ENCODE data around the gene OPCML. TPM values are rescaled to one million over a fixed set of nuclear protein-coding genes. Genes with fewer than 3 reads are reported as not detected.

Gene OPCML
- total and polyA plus RNA-seq, 2 experiments from 2014 or later = 1.2 to 4.4 TPM

DNA sequence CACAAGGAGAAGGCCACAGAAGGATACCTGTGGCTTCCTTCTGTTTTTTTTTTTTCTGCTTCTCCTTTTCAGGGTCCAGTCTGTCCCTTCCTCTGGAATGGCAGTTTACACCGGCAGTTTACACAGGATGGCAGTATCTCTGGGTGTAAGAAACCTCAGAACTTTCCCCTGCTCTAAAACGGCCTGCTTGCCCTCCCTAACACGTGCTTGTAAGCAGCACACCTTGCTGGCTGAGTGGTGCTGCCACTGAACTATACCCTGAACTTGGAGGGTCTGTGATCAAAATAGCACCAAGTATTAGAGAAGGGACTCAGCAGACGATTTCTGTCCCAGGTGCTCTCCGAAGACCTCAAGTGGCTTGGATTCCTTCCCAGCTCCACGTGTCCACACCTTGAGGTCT lies 904 bp upstream of the OPCML start:
- ATAC-seq = no peak
- H3K27me3 ChIP-seq (ENCODE audit: insufficient read depth) = peaks cover 17% of the 10 kb centered on the region; the same call in 1 of the 2 replicates
- H4K20me1 ChIP-seq (replicated peaks; ENCODE audit: insufficient read depth) = no peaks in the 10 kb centered on the region
- Mint-ChIP-seq H3K4me3 (no peak overlapping the region; the same call in 2 of the 3 replicates), H3K27ac (no peak overlapping the region), H3K27me3 (ENCODE audit: insufficient read depth, low read depth, poor library complexity) (peaks cover 19% of the 10 kb centered on the region), H3K9me3 (no peaks in the 10 kb centered on the region), H3K36me3 (ENCODE audit: low read depth) (peaks cover 9% of the 10 kb centered on the region), H3K4me1 (peaks cover 76% of the 10 kb centered on the region)
- H3K9me2 ChIP-seq (ENCODE audit: insufficient read depth) = peaks cover 10% of the 10 kb centered on the region
- H3K27ac ChIP-seq (ENCODE audit: low read depth) = no peak overlapping the region
- peak overlapping the region; percentile 71 for H3K4me2 ChIP-seq
- TF ChIP-seq EZH2phosphoT487 (IDR thresholded peaks at IDR 0.05; ENCODE audit: unreplicated experiment) = no peak
- no peak for TF ChIP-seq CREB1 (CRISPR knock-in tag; IDR thresholded peaks at IDR 0.05; ENCODE audit: low read depth)
- TF ChIP-seq, protein P1, sequence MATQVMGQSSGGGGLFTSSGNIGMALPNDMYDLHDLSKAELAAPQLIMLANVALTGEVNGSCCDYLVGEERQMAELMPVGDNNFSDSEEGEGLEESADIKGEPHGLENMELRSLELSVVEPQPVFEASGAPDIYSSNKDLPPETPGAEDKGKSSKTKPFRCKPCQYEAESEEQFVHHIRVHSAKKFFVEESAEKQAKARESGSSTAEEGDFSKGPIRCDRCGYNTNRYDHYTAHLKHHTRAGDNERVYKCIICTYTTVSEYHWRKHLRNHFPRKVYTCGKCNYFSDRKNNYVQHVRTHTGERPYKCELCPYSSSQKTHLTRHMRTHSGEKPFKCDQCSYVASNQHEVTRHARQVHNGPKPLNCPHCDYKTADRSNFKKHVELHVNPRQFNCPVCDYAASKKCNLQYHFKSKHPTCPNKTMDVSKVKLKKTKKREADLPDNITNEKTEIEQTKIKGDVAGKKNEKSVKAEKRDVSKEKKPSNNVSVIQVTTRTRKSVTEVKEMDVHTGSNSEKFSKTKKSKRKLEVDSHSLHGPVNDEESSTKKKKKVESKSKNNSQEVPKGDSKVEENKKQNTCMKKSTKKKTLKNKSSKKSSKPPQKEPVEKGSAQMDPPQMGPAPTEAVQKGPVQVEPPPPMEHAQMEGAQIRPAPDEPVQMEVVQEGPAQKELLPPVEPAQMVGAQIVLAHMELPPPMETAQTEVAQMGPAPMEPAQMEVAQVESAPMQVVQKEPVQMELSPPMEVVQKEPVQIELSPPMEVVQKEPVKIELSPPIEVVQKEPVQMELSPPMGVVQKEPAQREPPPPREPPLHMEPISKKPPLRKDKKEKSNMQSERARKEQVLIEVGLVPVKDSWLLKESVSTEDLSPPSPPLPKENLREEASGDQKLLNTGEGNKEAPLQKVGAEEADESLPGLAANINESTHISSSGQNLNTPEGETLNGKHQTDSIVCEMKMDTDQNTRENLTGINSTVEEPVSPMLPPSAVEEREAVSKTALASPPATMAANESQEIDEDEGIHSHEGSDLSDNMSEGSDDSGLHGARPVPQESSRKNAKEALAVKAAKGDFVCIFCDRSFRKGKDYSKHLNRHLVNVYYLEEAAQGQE (IDR thresholded peaks at IDR 0.05; ENCODE audit: unreplicated experiment) = no peak
- no peak for TF ChIP-seq JUNB (IDR thresholded peaks at IDR 0.05; ENCODE audit: unreplicated experiment)
- TF ChIP-seq, protein P2, sequence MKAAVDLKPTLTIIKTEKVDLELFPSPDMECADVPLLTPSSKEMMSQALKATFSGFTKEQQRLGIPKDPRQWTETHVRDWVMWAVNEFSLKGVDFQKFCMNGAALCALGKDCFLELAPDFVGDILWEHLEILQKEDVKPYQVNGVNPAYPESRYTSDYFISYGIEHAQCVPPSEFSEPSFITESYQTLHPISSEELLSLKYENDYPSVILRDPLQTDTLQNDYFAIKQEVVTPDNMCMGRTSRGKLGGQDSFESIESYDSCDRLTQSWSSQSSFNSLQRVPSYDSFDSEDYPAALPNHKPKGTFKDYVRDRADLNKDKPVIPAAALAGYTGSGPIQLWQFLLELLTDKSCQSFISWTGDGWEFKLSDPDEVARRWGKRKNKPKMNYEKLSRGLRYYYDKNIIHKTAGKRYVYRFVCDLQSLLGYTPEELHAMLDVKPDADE (IDR thresholded peaks at IDR 0.05) = no peak
- TF ChIP-seq EZH2 (IDR thresholded peaks at IDR 0.05; ENCODE audit: low read depth, unreplicated experiment) = no peak
- TF ChIP-seq ZNF331 (CRISPR knock-in tag; IDR thresholded peaks at IDR 0.05; ENCODE audit: low read depth) = no peak
- TF ChIP-seq, protein P3, sequence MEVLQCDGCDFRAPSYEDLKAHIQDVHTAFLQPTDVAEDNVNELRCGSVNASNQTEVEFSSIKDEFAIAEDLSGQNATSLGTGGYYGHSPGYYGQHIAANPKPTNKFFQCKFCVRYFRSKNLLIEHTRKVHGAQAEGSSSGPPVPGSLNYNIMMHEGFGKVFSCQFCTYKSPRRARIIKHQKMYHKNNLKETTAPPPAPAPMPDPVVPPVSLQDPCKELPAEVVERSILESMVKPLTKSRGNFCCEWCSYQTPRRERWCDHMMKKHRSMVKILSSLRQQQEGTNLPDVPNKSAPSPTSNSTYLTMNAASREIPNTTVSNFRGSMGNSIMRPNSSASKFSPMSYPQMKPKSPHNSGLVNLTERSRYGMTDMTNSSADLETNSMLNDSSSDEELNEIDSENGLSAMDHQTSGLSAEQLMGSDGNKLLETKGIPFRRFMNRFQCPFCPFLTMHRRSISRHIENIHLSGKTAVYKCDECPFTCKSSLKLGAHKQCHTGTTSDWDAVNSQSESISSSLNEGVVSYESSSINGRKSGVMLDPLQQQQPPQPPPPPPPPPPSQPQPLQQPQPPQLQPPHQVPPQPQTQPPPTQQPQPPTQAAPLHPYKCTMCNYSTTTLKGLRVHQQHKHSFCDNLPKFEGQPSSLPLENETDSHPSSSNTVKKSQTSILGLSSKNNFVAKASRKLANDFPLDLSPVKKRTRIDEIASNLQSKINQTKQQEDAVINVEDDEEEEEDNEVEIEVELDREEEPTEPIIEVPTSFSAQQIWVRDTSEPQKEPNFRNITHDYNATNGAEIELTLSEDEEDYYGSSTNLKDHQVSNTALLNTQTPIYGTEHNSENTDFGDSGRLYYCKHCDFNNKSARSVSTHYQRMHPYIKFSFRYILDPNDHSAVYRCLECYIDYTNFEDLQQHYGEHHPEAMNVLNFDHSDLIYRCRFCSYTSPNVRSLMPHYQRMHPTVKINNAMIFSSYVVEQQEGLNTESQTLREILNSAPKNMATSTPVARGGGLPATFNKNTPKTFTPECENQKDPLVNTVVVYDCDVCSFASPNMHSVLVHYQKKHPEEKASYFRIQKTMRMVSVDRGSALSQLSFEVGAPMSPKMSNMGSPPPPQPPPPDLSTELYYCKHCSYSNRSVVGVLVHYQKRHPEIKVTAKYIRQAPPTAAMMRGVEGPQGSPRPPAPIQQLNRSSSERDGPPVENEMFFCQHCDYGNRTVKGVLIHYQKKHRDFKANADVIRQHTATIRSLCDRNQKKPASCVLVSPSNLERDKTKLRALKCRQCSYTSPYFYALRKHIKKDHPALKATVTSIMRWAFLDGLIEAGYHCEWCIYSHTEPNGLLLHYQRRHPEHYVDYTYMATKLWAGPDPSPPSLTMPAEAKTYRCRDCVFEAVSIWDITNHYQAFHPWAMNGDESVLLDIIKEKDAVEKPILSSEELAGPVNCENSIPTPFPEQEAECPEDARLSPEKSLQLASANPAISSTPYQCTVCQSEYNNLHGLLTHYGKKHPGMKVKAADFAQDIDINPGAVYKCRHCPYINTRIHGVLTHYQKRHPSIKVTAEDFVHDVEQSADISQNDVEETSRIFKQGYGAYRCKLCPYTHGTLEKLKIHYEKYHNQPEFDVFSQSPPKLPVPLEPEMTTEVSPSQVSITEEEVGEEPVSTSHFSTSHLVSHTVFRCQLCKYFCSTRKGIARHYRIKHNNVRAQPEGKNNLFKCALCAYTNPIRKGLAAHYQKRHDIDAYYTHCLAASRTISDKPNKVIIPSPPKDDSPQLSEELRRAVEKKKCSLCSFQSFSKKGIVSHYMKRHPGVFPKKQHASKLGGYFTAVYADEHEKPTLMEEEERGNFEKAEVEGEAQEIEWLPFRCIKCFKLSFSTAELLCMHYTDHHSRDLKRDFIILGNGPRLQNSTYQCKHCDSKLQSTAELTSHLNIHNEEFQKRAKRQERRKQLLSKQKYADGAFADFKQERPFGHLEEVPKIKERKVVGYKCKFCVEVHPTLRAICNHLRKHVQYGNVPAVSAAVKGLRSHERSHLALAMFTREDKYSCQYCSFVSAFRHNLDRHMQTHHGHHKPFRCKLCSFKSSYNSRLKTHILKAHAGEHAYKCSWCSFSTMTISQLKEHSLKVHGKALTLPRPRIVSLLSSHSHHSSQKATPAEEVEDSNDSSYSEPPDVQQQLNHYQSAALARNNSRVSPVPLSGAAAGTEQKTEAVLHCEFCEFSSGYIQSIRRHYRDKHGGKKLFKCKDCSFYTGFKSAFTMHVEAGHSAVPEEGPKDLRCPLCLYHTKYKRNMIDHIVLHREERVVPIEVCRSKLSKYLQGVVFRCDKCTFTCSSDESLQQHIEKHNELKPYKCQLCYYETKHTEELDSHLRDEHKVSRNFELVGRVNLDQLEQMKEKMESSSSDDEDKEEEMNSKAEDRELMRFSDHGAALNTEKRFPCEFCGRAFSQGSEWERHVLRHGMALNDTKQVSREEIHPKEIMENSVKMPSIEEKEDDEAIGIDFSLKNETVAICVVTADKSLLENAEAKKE (CRISPR knock-in tag; IDR thresholded peaks at IDR 0.05) = no peak
- TF ChIP-seq NANOG (IDR thresholded peaks at IDR 0.05; ENCODE audit: borderline replicate concordance) = no peak
- TF ChIP-seq, protein P4, sequence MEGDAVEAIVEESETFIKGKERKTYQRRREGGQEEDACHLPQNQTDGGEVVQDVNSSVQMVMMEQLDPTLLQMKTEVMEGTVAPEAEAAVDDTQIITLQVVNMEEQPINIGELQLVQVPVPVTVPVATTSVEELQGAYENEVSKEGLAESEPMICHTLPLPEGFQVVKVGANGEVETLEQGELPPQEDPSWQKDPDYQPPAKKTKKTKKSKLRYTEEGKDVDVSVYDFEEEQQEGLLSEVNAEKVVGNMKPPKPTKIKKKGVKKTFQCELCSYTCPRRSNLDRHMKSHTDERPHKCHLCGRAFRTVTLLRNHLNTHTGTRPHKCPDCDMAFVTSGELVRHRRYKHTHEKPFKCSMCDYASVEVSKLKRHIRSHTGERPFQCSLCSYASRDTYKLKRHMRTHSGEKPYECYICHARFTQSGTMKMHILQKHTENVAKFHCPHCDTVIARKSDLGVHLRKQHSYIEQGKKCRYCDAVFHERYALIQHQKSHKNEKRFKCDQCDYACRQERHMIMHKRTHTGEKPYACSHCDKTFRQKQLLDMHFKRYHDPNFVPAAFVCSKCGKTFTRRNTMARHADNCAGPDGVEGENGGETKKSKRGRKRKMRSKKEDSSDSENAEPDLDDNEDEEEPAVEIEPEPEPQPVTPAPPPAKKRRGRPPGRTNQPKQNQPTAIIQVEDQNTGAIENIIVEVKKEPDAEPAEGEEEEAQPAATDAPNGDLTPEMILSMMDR (conservative IDR thresholded peaks at IDR 0.05; ENCODE audit: low read depth in 2 of 2) = no peak
- peaks cover 26% of the 10 kb centered on the region for H3K79me2 ChIP-seq (replicated peaks; ENCODE audit: insufficient read depth)
- DNase-seq (ENCODE audit: low spot score) = no peak
- H2AFZ ChIP-seq = peak overlapping the region; percentile 52; the same call in 1 of the 2 replicates
- no peaks in the 10 kb centered on the region for H3K36me3 ChIP-seq (ENCODE audit: insufficient read depth)
- H3F3A ChIP-seq (replicated peaks; ENCODE audit: low read depth) = peaks cover 10% of the 10 kb centered on the region; the same call in 1 of the 2 replicates
- peaks cover 54% of the 10 kb centered on the region for H3K4me1 ChIP-seq (ENCODE audit: insufficient read depth)
- H3K4me3 ChIP-seq = peak overlapping the region; percentile 80; the same call in 1 of the 2 replicates

All from GM23338 (cell line).